ENCODE measurements around the gene USP49.

The USP49 gene

GRCh38 chr6:41757271-41757670 lies 137.9 kb downstream of the USP49 start:
- DNase-seq (ENCODE audit: low read depth in 2 of 2), result no peak

GRCh38 chr6:41756354-41756753 lies 138.8 kb downstream of the USP49 start:
- no peak for DNase-seq (ENCODE audit: low read depth in 2 of 2)

- DNase-seq (ENCODE audit: low read depth in 2 of 2), result no peak
Observed at GRCh38 chr6:41755895-41756294, 139.3 kb downstream of the USP49 start.

- DNase-seq (ENCODE audit: low read depth in 2 of 2), result no peak
Observed at GRCh38 chr6:41750374-41750773, 144.8 kb downstream of the USP49 start.

- DNase-seq (ENCODE audit: low read depth in 2 of 2), result no peak
Observed at GRCh38 chr6:41748542-41748941, 146.6 kb downstream of the USP49 start.

- DNase-seq (ENCODE audit: low read depth in 2 of 2), result no peak
Observed at GRCh38 chr6:41748102-41748477, 147.1 kb downstream of the USP49 start.

- no peak for DNase-seq (ENCODE audit: low read depth in 2 of 2)
Observed at GRCh38 chr6:41747256-41748101, 147.7 kb downstream of the USP49 start, which contains the start of gene PGC. Gene PGC, minus strand, starts transcription at chr6:41747397. Its CDS starts 63 bp downstream, at chr6:41747334.

- DNase-seq (ENCODE audit: low read depth in 2 of 2), result no peak
Observed at GRCh38 chr6:41746107-41746506, 149.1 kb downstream of the USP49 start.

- DNase-seq (ENCODE audit: low read depth in 2 of 2), result no peak
Observed at GRCh38 chr6:41744236-41744787, 150.9 kb downstream of the USP49 start.

GRCh38 chr6:41743406-41744235 lies 151.6 kb downstream of the USP49 start:
- no peak for DNase-seq (ENCODE audit: low read depth in 2 of 2)

GRCh38 chr6:41741625-41742490 lies 153.3 kb downstream of the USP49 start:
- DNase-seq (ENCODE audit: low read depth in 2 of 2), result no peak

- no peak for DNase-seq (ENCODE audit: low read depth in 2 of 2)
Observed at GRCh38 chr6:41740366-41741162, 154.6 kb downstream of the USP49 start.
